Mesothelial cell of epicardium (in vitro differentiated cells): Measurements from ENCODE around the gene RYR2. TPM values are rescaled to one million over a fixed set of nuclear protein-coding genes. Genes with fewer than 3 reads are reported as not detected.

ENCODE experiments used
- DNase-seq, 2 experiments: peaks; one replicate each; pipeline ENCODE4 v3.0.0; 2021; ENCODE audit warnings: low spot score in 2 of 2; ENCODE audit not compliant: unreplicated experiment in 2 of 2
- H3K27ac Mint-ChIP-seq: 2 replicates; pipeline ENCODE4 v1.8.0; 2021; ENCODE audit warnings: mixed read lengths
- H3K27me3 Mint-ChIP-seq: 2 replicates; pipeline ENCODE4 v1.8.0; 2021; ENCODE audit warnings: low read depth, mixed read lengths
- H3K36me3 Mint-ChIP-seq: 2 replicates; pipeline ENCODE4 v1.8.0; 2021; ENCODE audit warnings: mixed read lengths
- H3K4me1 Mint-ChIP-seq: 2 replicates; pipeline ENCODE4 v1.8.0; 2021; ENCODE audit warnings: mixed read lengths
- H3K4me3 Mint-ChIP-seq: 2 replicates; pipeline ENCODE4 v1.8.0; 2021; ENCODE audit warnings: mild to moderate bottlenecking, moderate library complexity, mixed read lengths
- H3K9me3 Mint-ChIP-seq: 2 replicates; pipeline ENCODE4 v1.8.0; 2021; ENCODE audit warnings: mixed read lengths
- CTCF ChIP-seq: fragments of 200-600 bp; sonication (generic); IDR thresholded peaks from one replicate; pipeline ENCODE4 v1.5.0; 2021; ENCODE audit warnings: antibody characterized with exemption; ENCODE audit not compliant: unreplicated experiment
- total RNA-seq: library from RNA; stranded (reverse); gene quantifications from 3 replicates; pipeline ENCODE4 v1.2.1, GENCODE V29; 2021

The RYR2 gene
- total RNA-seq, 1 donor from 2014 or later = 6.1 TPM

GRCh38 chr1:237054313-237054712 is 12.3 kb downstream of the RYR2 start:
- Mint-ChIP-seq H3K27ac (no peak overlapping the region), H3K36me3 (no peaks in the 10 kb centered on the region), H3K9me3 (no peaks in the 10 kb centered on the region), H3K4me1 (peaks cover 31% of the 10 kb centered on the region), H3K27me3 (peaks cover 2% of the 10 kb centered on the region), H3K4me3 (no peak overlapping the region)
- TF ChIP-seq CTCF = no peak
- DNase-seq = no peak

- no peak for DNase-seq
- Mint-ChIP-seq H3K27me3 (peaks cover 2% of the 10 kb centered on the region), H3K4me3 (no peak overlapping the region), H3K4me1 (peaks cover 37% of the 10 kb centered on the region), H3K27ac (no peak overlapping the region), H3K9me3 (peaks cover 16% of the 10 kb centered on the region), H3K36me3 (no peaks in the 10 kb centered on the region)
- TF ChIP-seq CTCF = no peak
Observed at GRCh38 chr1:237058470-237058869, 16.5 kb downstream of the RYR2 start.

DNA sequence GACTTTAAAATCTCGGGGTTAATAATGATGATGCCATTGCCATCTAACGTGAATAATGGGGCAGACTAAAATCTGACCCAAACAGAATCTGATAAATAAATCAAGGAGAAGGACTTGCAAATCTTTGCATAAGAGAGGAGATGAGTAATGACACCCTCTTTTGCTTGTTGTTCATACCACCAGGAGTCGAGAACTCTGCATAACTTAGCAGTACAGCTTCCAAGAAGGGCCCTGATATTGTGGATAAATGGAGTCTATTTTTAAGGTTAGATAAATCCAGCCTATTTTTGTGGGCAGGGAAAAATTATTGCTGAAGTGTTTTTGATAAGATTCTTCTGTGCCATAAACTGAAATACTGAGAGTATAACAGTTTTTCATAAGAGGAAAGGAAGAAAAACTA is 17.3 kb downstream of the RYR2 start:
- Mint-ChIP-seq H3K27me3 (peaks cover 2% of the 10 kb centered on the region), H3K27ac (no peak overlapping the region), H3K4me3 (no peak overlapping the region), H3K9me3 (peaks cover 23% of the 10 kb centered on the region), H3K4me1 (peaks cover 36% of the 10 kb centered on the region), H3K36me3 (no peaks in the 10 kb centered on the region)
- DNase-seq = no peak
- no peak for TF ChIP-seq CTCF

- no peak overlapping the region for H3K27ac Mint-ChIP-seq
- no peak for DNase-seq
- H3K4me3 Mint-ChIP-seq = no peak overlapping the region
- H3K27me3 Mint-ChIP-seq = no peaks in the 10 kb centered on the region
- peaks cover 17% of the 10 kb centered on the region for H3K4me1 Mint-ChIP-seq
- TF ChIP-seq CTCF = no peak
- peaks cover 2% of the 10 kb centered on the region for H3K36me3 Mint-ChIP-seq
- peaks cover 35% of the 10 kb centered on the region for H3K9me3 Mint-ChIP-seq
Observed at GRCh38 chr1:237062976-237063375, 21.0 kb downstream of the RYR2 start.

DNA sequence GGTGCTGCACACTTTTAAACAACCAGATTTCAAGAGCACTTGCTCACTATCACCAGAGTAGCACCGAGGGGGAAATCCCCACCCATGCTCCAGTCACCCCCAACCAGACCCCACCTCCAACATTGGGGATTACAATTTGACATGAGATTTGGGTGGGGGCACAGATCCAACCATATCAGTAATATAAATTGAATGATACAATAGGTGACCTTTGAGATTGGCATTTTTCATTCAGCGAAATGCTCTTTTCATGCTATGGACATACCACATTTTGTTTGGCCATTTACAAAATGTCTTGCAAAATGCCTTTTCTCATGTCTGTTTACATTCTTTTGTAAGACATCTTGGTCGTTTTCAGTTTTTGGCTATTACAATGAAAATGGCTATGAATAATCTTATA is 23.9 kb downstream of the RYR2 start:
- H3K27ac Mint-ChIP-seq = no peak overlapping the region

More for the DNA sequence above, 23.9 kb downstream of the RYR2 start:
- peaks cover 5% of the 10 kb centered on the region for H3K4me1 Mint-ChIP-seq
- no peak for TF ChIP-seq CTCF
- peaks cover 35% of the 10 kb centered on the region for H3K9me3 Mint-ChIP-seq
- peaks cover 2% of the 10 kb centered on the region for H3K36me3 Mint-ChIP-seq
- no peak for DNase-seq
- no peak overlapping the region for H3K4me3 Mint-ChIP-seq
- no peaks in the 10 kb centered on the region for H3K27me3 Mint-ChIP-seq
